Ishikawa (cell line): ENCODE data around the gene C11orf21.

Source experiments
- CEBPB ChIP-seq: IDR thresholded peaks from 2 replicates; pipeline ENCODE4 v1.6.1; 2012
- CREB1 ChIP-seq: IDR thresholded peaks from 2 replicates; pipeline ENCODE4 v1.6.1; 2012; ENCODE audit warnings: low read depth
- EGR1 ChIP-seq: IDR thresholded peaks from 2 replicates; pipeline ENCODE4 v1.6.1; 2012
- EP300 ChIP-seq: IDR thresholded peaks from 2 replicates; pipeline ENCODE4 v1.6.1; 2012; ENCODE audit warnings: borderline replicate concordance
- FOXM1 ChIP-seq: IDR thresholded peaks from 2 replicates; pipeline ENCODE4 v1.6.1; 2012; ENCODE audit warnings: low read depth, borderline replicate concordance
- NFIC ChIP-seq: IDR thresholded peaks from 2 replicates; pipeline ENCODE4 v1.6.1; 2012
- RAD21 ChIP-seq: IDR thresholded peaks from 2 replicates; pipeline ENCODE4 v1.6.1; 2012; ENCODE audit warnings: low read depth
- REST ChIP-seq: IDR thresholded peaks from 2 replicates; pipeline ENCODE4 v1.6.1; 2012; ENCODE audit warnings: low read depth, mild to moderate bottlenecking
- TAF1 ChIP-seq: IDR thresholded peaks from 2 replicates; pipeline ENCODE4 v1.6.1; 2012; ENCODE audit warnings: low read depth, mild to moderate bottlenecking
- TCF12 ChIP-seq: IDR thresholded peaks from 2 replicates; pipeline ENCODE4 v1.6.1; 2012; ENCODE audit warnings: low read depth
- TEAD4 ChIP-seq: IDR thresholded peaks from 2 replicates; pipeline ENCODE4 v1.6.1; 2012
- YY1 ChIP-seq: IDR thresholded peaks from 2 replicates; pipeline ENCODE4 v1.6.1; 2012; ENCODE audit warnings: low read depth
- ZBTB7A ChIP-seq: IDR thresholded peaks from 2 replicates; pipeline ENCODE4 v1.6.1; 2012; ENCODE audit warnings: low read depth
- TF ChIP-seq, protein P1 (sequence below): IDR thresholded peaks from 2 replicates; pipeline ENCODE4 v1.6.1; 2012
- TF ChIP-seq, protein P2 (sequence below): IDR thresholded peaks from 2 replicates; pipeline ENCODE4 v1.6.1; 2012

The C11orf21 gene

GRCh38 chr11:2252018-2252417, 49.7 kb downstream of the C11orf21 start:
- TF ChIP-seq CEBPB (no peak), NFIC (no peak), RAD21 (no peak), TEAD4 (no peak), REST (no peak), TAF1 (no peak)

DNA sequence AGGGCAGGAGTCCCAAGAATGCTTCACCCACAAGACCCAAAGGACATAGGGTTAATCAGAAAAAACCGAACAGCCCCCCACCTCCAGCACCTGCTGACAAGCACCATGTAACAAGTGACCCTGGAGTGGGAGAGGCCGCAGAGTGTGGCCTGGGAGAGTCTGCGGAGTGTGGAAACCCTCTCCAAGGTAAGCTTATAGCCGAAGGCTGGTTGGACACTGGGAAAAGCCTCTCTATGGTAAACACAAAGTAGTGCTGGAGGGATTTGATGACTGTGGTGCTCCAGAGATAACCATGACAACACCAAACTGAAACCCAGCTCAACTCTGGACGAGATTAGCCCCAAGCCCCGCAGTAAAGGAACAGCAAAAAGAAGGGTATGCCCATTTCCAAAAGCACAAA, 50.6 kb downstream of the C11orf21 start:
- TF ChIP-seq YY1, result no peak

- no peak for TF ChIP-seq CREB1
- TF ChIP-seq REST, result no peak
- no peak for TF ChIP-seq YY1
- TF ChIP-seq, protein P1, sequence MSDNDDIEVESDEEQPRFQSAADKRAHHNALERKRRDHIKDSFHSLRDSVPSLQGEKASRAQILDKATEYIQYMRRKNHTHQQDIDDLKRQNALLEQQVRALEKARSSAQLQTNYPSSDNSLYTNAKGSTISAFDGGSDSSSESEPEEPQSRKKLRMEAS, result no peak
- no peak for TF ChIP-seq EP300
- TF ChIP-seq TAF1, result no peak
- no peak for TF ChIP-seq TCF12
Observed at GRCh38 chr11:2250485-2250884, 51.2 kb downstream of the C11orf21 start.

DNA sequence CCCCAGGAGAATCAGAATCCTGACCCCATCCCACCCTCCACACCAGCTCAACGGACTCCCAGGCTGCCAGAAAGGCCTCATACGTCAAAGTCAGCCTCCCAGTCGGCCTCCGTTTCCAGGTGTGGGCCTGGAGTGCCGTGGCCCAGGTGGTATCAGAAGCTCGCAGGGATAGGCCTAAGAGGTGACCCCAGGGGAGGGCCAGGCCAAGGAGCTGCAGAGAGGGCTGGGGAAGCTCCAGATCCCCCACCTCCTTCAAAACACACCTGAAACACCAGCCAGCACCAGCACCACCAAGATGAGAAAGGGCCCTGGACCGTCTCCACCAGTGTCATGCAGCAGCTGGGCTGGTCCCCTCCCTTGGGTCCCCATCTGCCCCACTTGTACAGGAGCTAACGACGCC, 51.7 kb downstream of the C11orf21 start:
- no peak for TF ChIP-seq ZBTB7A
- TF ChIP-seq EP300, result no peak
- TF ChIP-seq EGR1, result no peak
- no peak for TF ChIP-seq RAD21
- TF ChIP-seq CEBPB, result no peak
- no peak for TF ChIP-seq CREB1
- TF ChIP-seq, protein P1, result no peak
- no peak for TF ChIP-seq YY1
- TF ChIP-seq TAF1, result no peak
- no peak for TF ChIP-seq TEAD4
- no peak for TF ChIP-seq REST
- TF ChIP-seq TCF12, result no peak
- no peak for TF ChIP-seq NFIC
- TF ChIP-seq, protein P2, sequence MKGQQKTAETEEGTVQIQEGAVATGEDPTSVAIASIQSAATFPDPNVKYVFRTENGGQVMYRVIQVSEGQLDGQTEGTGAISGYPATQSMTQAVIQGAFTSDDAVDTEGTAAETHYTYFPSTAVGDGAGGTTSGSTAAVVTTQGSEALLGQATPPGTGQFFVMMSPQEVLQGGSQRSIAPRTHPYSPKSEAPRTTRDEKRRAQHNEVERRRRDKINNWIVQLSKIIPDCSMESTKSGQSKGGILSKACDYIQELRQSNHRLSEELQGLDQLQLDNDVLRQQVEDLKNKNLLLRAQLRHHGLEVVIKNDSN, result no peak
- no peak for TF ChIP-seq FOXM1

DNA sequence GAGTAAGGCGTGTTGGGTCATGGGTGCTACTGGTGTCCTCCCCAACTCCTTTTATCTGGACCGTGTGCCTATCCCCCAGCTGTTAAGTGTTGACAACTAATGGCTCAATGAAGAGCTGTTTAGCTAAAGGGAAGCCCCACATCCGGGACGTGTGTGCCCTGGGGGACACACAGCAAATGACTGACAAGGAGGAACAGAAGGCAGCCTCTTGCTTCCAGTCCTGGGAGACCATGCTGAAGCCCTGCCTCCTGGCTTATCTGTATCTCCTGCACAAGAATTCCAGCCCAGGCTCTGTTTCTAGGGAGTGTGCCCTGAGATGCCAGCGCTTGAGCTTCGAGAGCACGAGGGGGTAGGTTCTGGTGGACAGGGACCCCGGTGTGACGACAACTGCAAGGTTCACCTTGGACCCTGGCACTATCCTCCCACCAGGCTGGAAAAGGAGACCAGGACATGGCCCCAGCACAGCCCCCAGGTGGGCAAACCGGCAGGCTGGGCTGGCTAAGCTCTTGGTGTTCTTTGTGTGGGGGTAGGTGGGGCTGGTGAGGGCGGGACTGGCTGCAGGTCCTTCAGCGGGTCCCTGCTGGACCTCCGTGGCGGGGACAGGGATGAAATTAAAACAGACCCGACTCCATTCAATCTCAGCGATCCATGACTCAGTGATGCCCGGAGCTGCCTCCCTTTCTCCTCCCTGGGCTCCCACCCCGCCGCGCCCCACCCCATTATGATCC, 52.4 kb downstream of the C11orf21 start:
- TF ChIP-seq, protein P1, result no peak
- TF ChIP-seq TCF12 (no peak), YY1 (no peak), EGR1 (no peak), TEAD4 (no peak), RAD21 (no peak), EP300 (no peak), TAF1 (no peak), CEBPB (no peak), ZBTB7A (no peak), CREB1 (no peak), REST (no peak), FOXM1 (no peak), NFIC (no peak)
- TF ChIP-seq, protein P2, result no peak
